Progenitor cell of endocrine pancreas (in vitro differentiated cells): ENCODE measurements around the gene WDR31. TPM values are rescaled to one million over a fixed set of nuclear protein-coding genes. Genes with fewer than 3 reads are reported as not detected.

Experiments
- DNase-seq: peaks from one replicate; pipeline ENCODE4 v3.0.0; 2021; ENCODE audit warnings: low spot score; ENCODE audit not compliant: unreplicated experiment
- H3K27ac Mint-ChIP-seq: 2 replicates; pipeline ENCODE4 v1.8.0; 2021; ENCODE audit warnings: mild to moderate bottlenecking, moderate library complexity, mixed read lengths
- H3K27me3 Mint-ChIP-seq: 2 replicates; pipeline ENCODE4 v1.8.0; 2021; ENCODE audit warnings: mixed read lengths
- H3K36me3 Mint-ChIP-seq: 2 replicates; pipeline ENCODE4 v1.8.0; 2022; ENCODE audit warnings: mixed read lengths; ENCODE audit not compliant: insufficient read depth
- H3K4me1 Mint-ChIP-seq: 2 replicates; pipeline ENCODE4 v1.8.0; 2021; ENCODE audit warnings: low read depth, mixed read lengths
- H3K4me3 Mint-ChIP-seq: 2 replicates; pipeline ENCODE4 v1.8.0; 2021; ENCODE audit warnings: low read depth, mild to moderate bottlenecking, moderate library complexity, mixed read lengths
- H3K9me3 Mint-ChIP-seq: 2 replicates; pipeline ENCODE4 v1.8.0; 2021; ENCODE audit warnings: low read depth, mixed read lengths
- CTCF ChIP-seq: fragments of 200-600 bp; sonication (generic); IDR thresholded peaks from one replicate; pipeline ENCODE4 v1.5.0; 2021; ENCODE audit warnings: antibody characterized with exemption, mild to moderate bottlenecking; ENCODE audit not compliant: unreplicated experiment
- total RNA-seq: library from RNA; stranded (reverse); gene quantifications from 2 replicates; pipeline ENCODE4 v1.2.1, GENCODE V29; 2021

WDR31 gene
- total RNA-seq, 1 donor from 2014 or later, result 5.7 TPM

GRCh38 chr9:113341712-113342410 lies 1.8 kb upstream of the WDR31 start:
- Mint-ChIP-seq H3K27me3 (peaks cover 2% of the 10 kb centered on the region), H3K4me1 (peaks cover 11% of the 10 kb centered on the region), H3K27ac (no peak overlapping the region), H3K36me3 (no peaks in the 10 kb centered on the region), H3K4me3 (no peak overlapping the region), H3K9me3 (no peaks in the 10 kb centered on the region)
- DNase-seq, result no peak
- no peak for TF ChIP-seq CTCF

- TF ChIP-seq CTCF, result no peak
- peaks cover 2% of the 10 kb centered on the region for H3K27me3 Mint-ChIP-seq
- H3K4me1 Mint-ChIP-seq, result peaks cover 11% of the 10 kb centered on the region
- H3K36me3 Mint-ChIP-seq, result peaks cover 1% of the 10 kb centered on the region
- no peaks in the 10 kb centered on the region for H3K9me3 Mint-ChIP-seq
- no peak overlapping the region for H3K4me3 Mint-ChIP-seq
- no peak for DNase-seq
- H3K27ac Mint-ChIP-seq, result no peak overlapping the region
These were observed 2.4 kb downstream of the WDR31 start for GRCh38 chr9:113337714-113338113.

GRCh38 chr9:113331780-113332179 lies 8.3 kb downstream of the WDR31 start:
- no peaks in the 10 kb centered on the region for H3K9me3 Mint-ChIP-seq
- H3K4me3 Mint-ChIP-seq, result no peak overlapping the region
- DNase-seq, result no peak
- H3K4me1 Mint-ChIP-seq, result peaks cover 10% of the 10 kb centered on the region
- H3K27ac Mint-ChIP-seq, result no peak overlapping the region
- peaks cover 4% of the 10 kb centered on the region for H3K36me3 Mint-ChIP-seq
- TF ChIP-seq CTCF, result no peak
- no peaks in the 10 kb centered on the region for H3K27me3 Mint-ChIP-seq

- no peaks in the 10 kb centered on the region for H3K9me3 Mint-ChIP-seq
- H3K27me3 Mint-ChIP-seq, result no peaks in the 10 kb centered on the region
- peaks cover 10% of the 10 kb centered on the region for H3K4me1 Mint-ChIP-seq
These were observed 11.9 kb downstream of the WDR31 start for GRCh38 chr9:113328045-113328782.

More at GRCh38 chr9:113328045-113328782, 11.9 kb downstream of the WDR31 start:
- DNase-seq, result no peak
- no peak for TF ChIP-seq CTCF
- no peak overlapping the region for H3K4me3 Mint-ChIP-seq
- H3K36me3 Mint-ChIP-seq, result peaks cover 4% of the 10 kb centered on the region
- H3K27ac Mint-ChIP-seq, result no peak overlapping the region
